ENCODE measurements around the gene CACNG3.

DNA sequence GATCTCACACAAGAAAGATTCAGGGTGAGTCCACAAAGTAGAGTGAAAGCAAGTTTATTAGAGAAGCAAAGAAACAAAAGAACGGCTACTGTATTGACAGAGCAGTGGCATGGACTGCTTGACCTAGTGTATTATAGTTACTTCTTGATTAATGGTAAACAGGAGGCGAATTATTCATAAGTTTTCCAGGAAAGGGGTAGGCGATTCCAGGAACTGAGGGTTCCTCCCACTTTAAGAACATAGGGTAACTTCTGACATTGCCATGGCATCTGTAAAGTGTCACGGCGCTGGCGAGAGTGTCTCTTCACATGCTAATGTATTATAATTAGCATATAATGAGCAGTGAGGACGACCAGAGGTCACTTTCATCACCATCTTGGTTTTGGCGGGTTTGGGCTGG lies 93.2 kb downstream of the CACNG3 start:
- no peak for TF ChIP-seq HNRNPH1 (optimal IDR thresholded peaks at IDR 0.05; ENCODE audit: low read depth, low read length)
- TF ChIP-seq THRA (CRISPR knock-in tag; IDR thresholded peaks at IDR 0.05; ENCODE audit: borderline replicate concordance) = no peak
- TF ChIP-seq POLR2AphosphoS5 (IDR thresholded peaks at IDR 0.05; ENCODE audit: low read depth, low read length) = no peak
- TF ChIP-seq KAT2B (IDR thresholded peaks at IDR 0.05; ENCODE audit: borderline replicate concordance, low read depth, low read length) = no peak
- TF ChIP-seq ZNF574 (CRISPR knock-in tag; IDR thresholded peaks at IDR 0.05) = no peak
- TF ChIP-seq, protein P1, sequence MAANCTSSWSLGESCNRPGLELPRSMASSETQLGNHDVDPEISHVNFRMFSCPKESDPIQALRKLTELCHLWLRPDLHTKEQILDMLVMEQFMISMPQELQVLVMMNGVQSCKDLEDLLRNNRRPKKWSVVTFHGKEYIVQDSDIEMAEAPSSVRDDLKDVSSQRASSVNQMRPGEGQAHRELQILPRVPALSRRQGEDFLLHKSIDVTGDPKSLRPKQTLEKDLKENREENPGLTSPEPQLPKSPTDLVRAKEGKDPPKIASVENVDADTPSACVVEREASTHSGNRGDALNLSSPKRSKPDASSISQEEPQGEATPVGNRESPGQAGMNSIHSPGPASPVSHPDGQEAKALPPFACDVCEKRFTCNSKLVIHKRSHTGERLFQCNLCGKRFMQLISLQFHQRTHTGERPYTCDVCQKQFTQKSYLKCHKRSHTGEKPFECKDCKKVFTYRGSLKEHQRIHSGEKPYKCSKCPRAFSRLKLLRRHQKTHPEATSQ (CRISPR knock-in tag; IDR thresholded peaks at IDR 0.05; ENCODE audit: borderline replicate concordance) = no peak
